ENCODE results near the gene KAZALD1.
A peak's percentile ranks its signal among the peaks of the same experiment; 100 is the strongest.

KAZALD1 gene

GRCh38 chr10:101095550-101096213 is 33.9 kb downstream of the KAZALD1 start:
- DNase-seq: peak; percentile 74

- no peak for DNase-seq
These were observed 34.6 kb downstream of the KAZALD1 start for GRCh38 chr10:101096378-101096777.

GRCh38 chr10:101097881-101098280 is 36.1 kb downstream of the KAZALD1 start:
- no peak for DNase-seq

GRCh38 chr10:101099901-101100300 is 38.1 kb downstream of the KAZALD1 start:
- DNase-seq: no peak

- no peak for DNase-seq
These were observed 39.6 kb downstream of the KAZALD1 start for GRCh38 chr10:101101372-101101881.

- no peak for DNase-seq
These were observed 41.6 kb downstream of the KAZALD1 start for GRCh38 chr10:101103430-101103829.

GRCh38 chr10:101106351-101106750 is 44.6 kb downstream of the KAZALD1 start:
- no peak for DNase-seq

GRCh38 chr10:101107771-101108170 is 46.0 kb downstream of the KAZALD1 start:
- DNase-seq: no peak

GRCh38 chr10:101110856-101111523 is 49.2 kb downstream of the KAZALD1 start:
- DNase-seq: no peak

GRCh38 chr10:101111547-101111946 is 49.8 kb downstream of the KAZALD1 start:
- no peak for DNase-seq

GRCh38 chr10:101112799-101113594 is 51.2 kb downstream of the KAZALD1 start:
- no peak for DNase-seq

GRCh38 chr10:101113890-101114403 is 52.2 kb downstream of the KAZALD1 start:
- DNase-seq: no peak

GRCh38 chr10:101114646-101115045 is 52.9 kb downstream of the KAZALD1 start:
- no peak for DNase-seq
